Panc1 (cell line): ENCODE data around the gene USP17L28. TPM values are rescaled to one million over a fixed set of nuclear protein-coding genes. Genes with fewer than 3 reads are reported as not detected.
"Not testable (repeated sequence)": the region's sequence is repeated elsewhere in the genome, so short reads cannot be mapped to it uniquely, and the experiment has no call there.

Source experiments
- ATAC-seq: fragments of 200-7000 bp; cut with Tn5 transposase; 2 replicates; pipeline ENCODE4 v1.9.1; 2020; ENCODE audit warnings: mild to moderate bottlenecking, moderate library complexity
- Bru-seq: library from RNA; stranded (reverse); fragments of 400-500 nt; gene quantifications from one replicate; lab custom pipeline; 2021; lab: Mats Ljungman, UMichigan
- BruChase-seq, 2 experiments: library from RNA; stranded (reverse); fragments of 400-500 nt; gene quantifications; one replicate each; lab custom pipeline; 2021; lab: Mats Ljungman, UMichigan
- BruUV-seq: library from RNA; stranded (reverse); fragments of 400-500 nt; replicated peaks from 2 replicates; lab custom pipeline; 2021; lab: Mats Ljungman, UMichigan
- CTCF ChIA-PET: fragments of 300-600 bp; sonication (Branson Sonifier 250); formaldehyde crosslinking; loops from one replicate; lab custom pipeline; 2022; ENCODE audit warnings: antibody characterized with exemption; lab: Charles Lee
- POLR2A ChIA-PET: fragments of 300-600 bp; sonication (Branson Sonifier 250); formaldehyde crosslinking; loops from one replicate; lab custom pipeline; 2022; ENCODE audit warnings: antibody characterized with exemption; lab: Charles Lee
- DNase-seq: peaks from one replicate; pipeline ENCODE4 v3.0.0-alpha.2; 2010; ENCODE audit warnings: low read depth, low spot score
- H3K27ac ChIP-seq: 2 replicates; pipeline ENCODE4 v1.5.1; 2011; ENCODE audit warnings: mild to moderate bottlenecking, low read length, inconsistent platforms
- H3K27me3 ChIP-seq: fragments of 200-500 bp; sonication (Bioruptor generic); 2 replicates; pipeline ENCODE4 v1.6.0; 2014; ENCODE audit warnings: low read length, inconsistent platforms; ENCODE audit not compliant: control insufficient read depth, insufficient read depth
- H3K36me3 ChIP-seq: fragments of 200-500 bp; sonication (Bioruptor generic); 2 replicates; pipeline ENCODE4 v1.5.1; 2014; ENCODE audit warnings: inconsistent platforms, mild to moderate bottlenecking, low read length, moderate library complexity; ENCODE audit not compliant: control insufficient read depth, insufficient read depth
- H3K4me1 ChIP-seq: 2 replicates; pipeline ENCODE4 v1.5.1; 2011; ENCODE audit warnings: inconsistent platforms, mild to moderate bottlenecking, low read length, moderate library complexity; ENCODE audit not compliant: control insufficient read depth, insufficient read depth
- H3K4me3 ChIP-seq, 2 experiments: 2 replicates each; pipeline ENCODE4 v1.5.1; 2011 to 2012; ENCODE audit warnings: low read depth in 2 of 2, low read length in 2 of 2, mild to moderate bottlenecking in 2 of 2, inconsistent platforms in 1 of 2, moderate library complexity in 1 of 2
- H3K9me3 ChIP-seq: fragments of 200-500 bp; sonication (Bioruptor generic); 2 replicates; pipeline ENCODE4 v1.5.1; 2014; ENCODE audit warnings: low read depth, mild to moderate bottlenecking, inconsistent platforms, low read length, moderate library complexity; ENCODE audit not compliant: control insufficient read depth, insufficient read depth
- in situ Hi-C: cut with HindIII; loops from 2 replicates; pipeline ENCODE4 v1.10.0; 2016; ENCODE audit warnings: low sequenced_read_pairs, low pct_unique_long_range_greater_than_20kb
- intact Hi-C: fragments of 100-400 bp; cut with micrococcal nuclease; formaldehyde crosslinking; loops from one replicate; pipeline ENCODE4 v1.10.0; 2022; ENCODE audit not compliant: unreplicated experiment
- long read RNA-seq: library from polyadenylated mRNA; unstranded; transcript quantifications from one replicate; pipeline ENCODE4 v2.0.0, GENCODE V29; 2021; ENCODE audit not compliant: unreplicated experiment
- polyA plus RNA-seq: library from polyadenylated mRNA; unstranded; fragments of >200 nt; gene quantifications from one replicate; pipeline ENCODE4 v1.2.1, GENCODE V29; 2012; ENCODE audit warnings: missing spikeins; ENCODE audit not compliant: insufficient read length
- total RNA-seq: library from RNA; stranded (reverse); gene quantifications from one replicate; pipeline ENCODE4 v1.2.1, GENCODE V29; 2021; ENCODE audit not compliant: unreplicated experiment

Gene USP17L28, protein sequence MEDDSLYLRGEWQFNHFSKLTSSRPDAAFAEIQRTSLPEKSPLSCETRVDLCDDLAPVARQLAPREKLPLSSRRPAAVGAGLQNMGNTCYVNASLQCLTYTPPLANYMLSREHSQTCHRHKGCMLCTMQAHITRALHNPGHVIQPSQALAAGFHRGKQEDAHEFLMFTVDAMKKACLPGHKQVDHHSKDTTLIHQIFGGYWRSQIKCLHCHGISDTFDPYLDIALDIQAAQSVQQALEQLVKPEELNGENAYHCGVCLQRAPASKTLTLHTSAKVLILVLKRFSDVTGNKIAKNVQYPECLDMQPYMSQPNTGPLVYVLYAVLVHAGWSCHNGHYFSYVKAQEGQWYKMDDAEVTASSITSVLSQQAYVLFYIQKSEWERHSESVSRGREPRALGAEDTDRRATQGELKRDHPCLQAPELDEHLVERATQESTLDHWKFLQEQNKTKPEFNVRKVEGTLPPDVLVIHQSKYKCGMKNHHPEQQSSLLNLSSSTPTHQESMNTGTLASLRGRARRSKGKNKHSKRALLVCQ
- not detected for total RNA-seq
- not detected for polyA plus RNA-seq
- Bru-seq, nascent RNA, result not detected
- not detected for BruChase-seq, experiment 1, labeled RNA remaining after a 2-hour chase
- not detected for BruChase-seq, experiment 2, labeled RNA remaining after a 6-hour chase
- long read RNA-seq, result 0 reads

DNA sequence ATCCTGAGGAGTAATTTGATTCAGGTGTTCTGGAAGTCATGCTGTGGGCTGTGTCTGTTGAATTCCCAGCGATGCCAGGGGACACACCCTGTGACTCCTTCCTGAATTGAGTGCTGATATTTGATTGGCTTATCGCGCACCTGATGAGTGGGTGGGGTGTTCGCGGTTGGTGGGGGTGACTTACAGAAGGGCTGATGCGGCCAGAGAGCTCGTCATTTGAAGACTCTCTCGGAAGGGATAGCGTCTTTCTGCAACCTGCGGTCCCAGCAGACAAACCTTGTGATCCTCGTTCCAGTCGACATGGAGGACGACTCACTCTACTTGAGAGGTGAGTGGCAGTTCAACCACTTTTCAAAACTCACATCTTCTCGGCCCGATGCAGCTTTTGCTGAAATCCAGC, at the start of gene USP17L28:
USP17L28 (plus strand) TSS at position 301 of the 400 bp plus-strand sequence; CDS start at position 301, 0 bp downstream.
- H3K27me3 ChIP-seq, H3K9me3 ChIP-seq, POLR2A ChIA-PET, H3K27ac ChIP-seq, DNase-seq, ATAC-seq, in situ Hi-C loops, CTCF ChIA-PET, H3K4me3 ChIP-seq, BruUV-seq, H3K4me1 ChIP-seq, intact Hi-C loops, H3K36me3 ChIP-seq: not testable (repeated sequence)

DNA sequence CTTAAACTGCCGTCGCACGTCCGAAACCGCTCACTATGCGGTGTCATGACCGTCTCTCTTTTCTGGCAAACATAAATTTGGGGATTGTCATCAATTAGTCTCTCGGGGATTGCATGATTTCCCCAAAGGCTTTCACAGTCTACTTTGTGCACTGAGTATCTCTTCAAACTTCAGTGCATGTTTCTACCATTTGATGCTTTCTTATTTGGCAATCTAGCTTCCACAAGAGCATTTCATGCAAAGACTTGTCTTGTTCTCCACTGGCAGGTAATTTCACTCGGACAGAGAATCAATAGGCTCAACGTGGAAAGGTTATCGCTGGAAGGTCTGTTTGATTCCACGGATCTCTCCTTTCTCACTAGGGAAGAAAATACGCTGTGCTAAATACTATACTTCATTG, 24.5 kb upstream of the USP17L28 start:
- POLR2A ChIA-PET, BruUV-seq, H3K27ac ChIP-seq, ATAC-seq, H3K4me3 ChIP-seq, H3K27me3 ChIP-seq, H3K36me3 ChIP-seq, CTCF ChIA-PET, in situ Hi-C loops, intact Hi-C loops, H3K4me1 ChIP-seq, DNase-seq, H3K9me3 ChIP-seq: not testable (repeated sequence)

DNA sequence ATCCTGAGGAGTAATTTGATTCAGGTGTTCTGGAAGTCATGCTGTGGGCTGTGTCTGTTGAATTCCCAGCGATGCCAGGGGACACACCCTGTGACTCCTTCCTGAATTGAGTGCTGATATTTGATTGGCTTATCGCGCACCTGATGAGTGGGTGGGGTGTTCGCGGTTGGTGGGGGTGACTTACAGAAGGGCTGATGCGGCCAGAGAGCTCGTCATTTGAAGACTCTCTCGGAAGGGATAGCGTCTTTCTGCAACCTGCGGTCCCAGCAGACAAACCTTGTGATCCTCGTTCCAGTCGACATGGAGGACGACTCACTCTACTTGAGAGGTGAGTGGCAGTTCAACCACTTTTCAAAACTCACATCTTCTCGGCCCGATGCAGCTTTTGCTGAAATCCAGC, 23.8 kb upstream of the USP17L28 start, which contains the start of gene USP17L24:
USP17L24 (plus strand) TSS at position 301 of the 400 bp plus-strand sequence; CDS start at position 301, 0 bp downstream.
- H3K4me1 ChIP-seq, H3K27ac ChIP-seq, DNase-seq, ATAC-seq, intact Hi-C loops, H3K4me3 ChIP-seq, in situ Hi-C loops, H3K27me3 ChIP-seq, CTCF ChIA-PET, H3K36me3 ChIP-seq, POLR2A ChIA-PET, H3K9me3 ChIP-seq, BruUV-seq: not testable (repeated sequence)

DNA sequence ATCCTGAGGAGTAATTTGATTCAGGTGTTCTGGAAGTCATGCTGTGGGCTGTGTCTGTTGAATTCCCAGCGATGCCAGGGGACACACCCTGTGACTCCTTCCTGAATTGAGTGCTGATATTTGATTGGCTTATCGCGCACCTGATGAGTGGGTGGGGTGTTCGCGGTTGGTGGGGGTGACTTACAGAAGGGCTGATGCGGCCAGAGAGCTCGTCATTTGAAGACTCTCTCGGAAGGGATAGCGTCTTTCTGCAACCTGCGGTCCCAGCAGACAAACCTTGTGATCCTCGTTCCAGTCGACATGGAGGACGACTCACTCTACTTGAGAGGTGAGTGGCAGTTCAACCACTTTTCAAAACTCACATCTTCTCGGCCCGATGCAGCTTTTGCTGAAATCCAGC, 19.1 kb upstream of the USP17L28 start, which contains the start of gene USP17L25:
USP17L25 (plus strand) TSS at position 301 of the 400 bp plus-strand sequence; CDS start at position 301, 0 bp downstream.
- H3K36me3 ChIP-seq, intact Hi-C loops, in situ Hi-C loops, H3K27me3 ChIP-seq, H3K4me1 ChIP-seq, H3K9me3 ChIP-seq, H3K4me3 ChIP-seq, BruUV-seq, ATAC-seq, CTCF ChIA-PET, POLR2A ChIA-PET, H3K27ac ChIP-seq, DNase-seq: not testable (repeated sequence)

DNA sequence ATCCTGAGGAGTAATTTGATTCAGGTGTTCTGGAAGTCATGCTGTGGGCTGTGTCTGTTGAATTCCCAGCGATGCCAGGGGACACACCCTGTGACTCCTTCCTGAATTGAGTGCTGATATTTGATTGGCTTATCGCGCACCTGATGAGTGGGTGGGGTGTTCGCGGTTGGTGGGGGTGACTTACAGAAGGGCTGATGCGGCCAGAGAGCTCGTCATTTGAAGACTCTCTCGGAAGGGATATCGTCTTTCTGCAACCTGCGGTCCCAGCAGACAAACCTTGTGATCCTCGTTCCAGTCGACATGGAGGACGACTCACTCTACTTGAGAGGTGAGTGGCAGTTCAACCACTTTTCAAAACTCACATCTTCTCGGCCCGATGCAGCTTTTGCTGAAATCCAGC, 14.3 kb upstream of the USP17L28 start, which contains the start of gene USP17L26:
USP17L26 (plus strand) TSS at position 301 of the 400 bp plus-strand sequence; CDS start at position 301, 0 bp downstream.
- H3K27ac ChIP-seq, DNase-seq, H3K27me3 ChIP-seq, CTCF ChIA-PET, H3K4me1 ChIP-seq, POLR2A ChIA-PET, BruUV-seq, H3K4me3 ChIP-seq, H3K36me3 ChIP-seq, in situ Hi-C loops, ATAC-seq, H3K9me3 ChIP-seq, intact Hi-C loops: not testable (repeated sequence)

DNA sequence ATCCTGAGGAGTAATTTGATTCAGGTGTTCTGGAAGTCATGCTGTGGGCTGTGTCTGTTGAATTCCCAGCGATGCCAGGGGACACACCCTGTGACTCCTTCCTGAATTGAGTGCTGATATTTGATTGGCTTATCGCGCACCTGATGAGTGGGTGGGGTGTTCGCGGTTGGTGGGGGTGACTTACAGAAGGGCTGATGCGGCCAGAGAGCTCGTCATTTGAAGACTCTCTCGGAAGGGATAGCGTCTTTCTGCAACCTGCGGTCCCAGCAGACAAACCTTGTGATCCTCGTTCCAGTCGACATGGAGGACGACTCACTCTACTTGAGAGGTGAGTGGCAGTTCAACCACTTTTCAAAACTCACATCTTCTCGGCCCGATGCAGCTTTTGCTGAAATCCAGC, 9.6 kb upstream of the USP17L28 start, which contains the start of gene USP17L5:
USP17L5 (plus strand) TSS at position 301 of the 400 bp plus-strand sequence; CDS start at position 301, 0 bp downstream.
- H3K36me3 ChIP-seq, CTCF ChIA-PET, intact Hi-C loops, H3K9me3 ChIP-seq, ATAC-seq, H3K27ac ChIP-seq, POLR2A ChIA-PET, BruUV-seq, H3K27me3 ChIP-seq, H3K4me3 ChIP-seq, H3K4me1 ChIP-seq, DNase-seq, in situ Hi-C loops: not testable (repeated sequence)

DNA sequence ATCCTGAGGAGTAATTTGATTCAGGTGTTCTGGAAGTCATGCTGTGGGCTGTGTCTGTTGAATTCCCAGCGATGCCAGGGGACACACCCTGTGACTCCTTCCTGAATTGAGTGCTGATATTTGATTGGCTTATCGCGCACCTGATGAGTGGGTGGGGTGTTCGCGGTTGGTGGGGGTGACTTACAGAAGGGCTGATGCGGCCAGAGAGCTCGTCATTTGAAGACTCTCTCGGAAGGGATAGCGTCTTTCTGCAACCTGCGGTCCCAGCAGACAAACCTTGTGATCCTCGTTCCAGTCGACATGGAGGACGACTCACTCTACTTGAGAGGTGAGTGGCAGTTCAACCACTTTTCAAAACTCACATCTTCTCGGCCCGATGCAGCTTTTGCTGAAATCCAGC, 4.8 kb upstream of the USP17L28 start, which contains the start of gene USP17L27:
USP17L27 (plus strand) TSS at position 301 of the 400 bp plus-strand sequence; CDS start at position 301, 0 bp downstream.
- H3K27ac ChIP-seq, CTCF ChIA-PET, ATAC-seq, DNase-seq, H3K27me3 ChIP-seq, BruUV-seq, H3K36me3 ChIP-seq, POLR2A ChIA-PET, H3K9me3 ChIP-seq, H3K4me3 ChIP-seq, H3K4me1 ChIP-seq, in situ Hi-C loops, intact Hi-C loops: not testable (repeated sequence)
